KMS-11 (cell line): ENCODE measurements around the gene MLF1.

ENCODE experiments used
- H2AFZ ChIP-seq: fragments of 200-600 bp; sonication (generic); 2 replicates; pipeline ENCODE4 v1.6.1; 2016; ENCODE audit warnings: antibody characterized with exemption, mixed run types, low read depth
- H3K27ac ChIP-seq: fragments of 200-600 bp; sonication (generic); 2 replicates; pipeline ENCODE4 v1.6.1; 2016; ENCODE audit warnings: mild to moderate bottlenecking, mixed run types
- H3K27me3 ChIP-seq: fragments of 200-600 bp; sonication (generic); 2 replicates; pipeline ENCODE4 v1.6.1; 2017; ENCODE audit warnings: mild to moderate bottlenecking, low read depth, mixed run types, moderate library complexity; ENCODE audit not compliant: insufficient read depth
- H3K36me3 ChIP-seq: fragments of 200-600 bp; sonication (generic); 2 replicates; pipeline ENCODE4 v1.6.1; 2017; ENCODE audit warnings: mild to moderate bottlenecking, mixed run types; ENCODE audit not compliant: insufficient read depth
- H3K4me1 ChIP-seq: fragments of 200-600 bp; sonication (generic); 2 replicates; pipeline ENCODE4 v1.6.1; 2016; ENCODE audit warnings: mild to moderate bottlenecking, low read depth, mixed run types; ENCODE audit not compliant: poor library complexity, severe bottlenecking
- H3K4me2 ChIP-seq: fragments of 200-600 bp; sonication (generic); 2 replicates; pipeline ENCODE4 v1.7.0; 2016; ENCODE audit warnings: mild to moderate bottlenecking, mixed run types
- H3K4me3 ChIP-seq: fragments of 200-600 bp; sonication (generic); IDR thresholded peaks from 2 replicates; pipeline ENCODE4 v1.6.1; 2017; ENCODE audit warnings: low read depth, low read length, mixed read lengths; ENCODE audit not compliant: insufficient read depth
- H3K79me2 ChIP-seq: fragments of 200-600 bp; sonication (generic); 2 replicates; pipeline ENCODE4 v1.6.1; 2016; ENCODE audit warnings: low read depth, mixed run types; ENCODE audit not compliant: insufficient read depth
- H3K9ac ChIP-seq: fragments of 200-600 bp; sonication (generic); 2 replicates; pipeline ENCODE4 v1.6.1; 2016; ENCODE audit warnings: mild to moderate bottlenecking, mixed run types
- H4K20me1 ChIP-seq: fragments of 200-600 bp; sonication (generic); 2 replicates; pipeline ENCODE4 v1.6.1; 2016; ENCODE audit warnings: mild to moderate bottlenecking, mixed run types; ENCODE audit not compliant: insufficient read depth
- CTCF ChIP-seq: fragments of 200-600 bp; sonication (generic); conservative IDR thresholded peaks from 2 replicates; pipeline ENCODE4 v1.6.1; 2017; ENCODE audit warnings: low read depth, mild to moderate bottlenecking, antibody characterized with exemption, low read length, moderate library complexity, mixed read lengths

The MLF1 gene, protein sequence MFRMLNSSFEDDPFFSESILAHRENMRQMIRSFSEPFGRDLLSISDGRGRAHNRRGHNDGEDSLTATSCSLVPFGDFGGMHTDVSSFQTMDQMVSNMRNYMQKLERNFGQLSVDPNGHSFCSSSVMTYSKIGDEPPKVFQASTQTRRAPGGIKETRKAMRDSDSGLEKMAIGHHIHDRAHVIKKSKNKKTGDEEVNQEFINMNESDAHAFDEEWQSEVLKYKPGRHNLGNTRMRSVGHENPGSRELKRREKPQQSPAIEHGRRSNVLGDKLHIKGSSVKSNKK

GRCh38 chr3:158570999-158571702 is at the start of gene MLF1:
TSS of gene MLF1 (plus strand) at chr3:158571194. CDS start at chr3:158571301, 107 bp downstream.
- peaks cover 6% of the 10 kb centered on the region for H3K4me1 ChIP-seq
- H3K27me3 ChIP-seq: no peaks in the 10 kb centered on the region
- no peaks in the 10 kb centered on the region for H4K20me1 ChIP-seq
- H3K79me2 ChIP-seq: no peaks in the 10 kb centered on the region
- peak within 1 kb of the TSS; percentile 96 for H3K9ac ChIP-seq
- no peak for TF ChIP-seq CTCF
- H2AFZ ChIP-seq: peak within 1 kb of the TSS; percentile 97
- no peaks in the 10 kb centered on the region for H3K36me3 ChIP-seq
- H3K27ac ChIP-seq: peak within 1 kb of the TSS; percentile 79
- H3K4me3 ChIP-seq: peak within 1 kb of the TSS; percentile 92
- H3K4me2 ChIP-seq: peak within 1 kb of the TSS; percentile 80

GRCh38 chr3:158522221-158523136 is 48.5 kb upstream of the MLF1 start:
- no peak for TF ChIP-seq CTCF
- H3K9ac ChIP-seq: no peak overlapping the region
- no peaks in the 10 kb centered on the region for H3K79me2 ChIP-seq
- H3K4me2 ChIP-seq: no peak overlapping the region
- no peaks in the 10 kb centered on the region for H4K20me1 ChIP-seq
- H3K36me3 ChIP-seq: no peaks in the 10 kb centered on the region
- no peak overlapping the region for H3K27ac ChIP-seq
- H3K27me3 ChIP-seq: no peaks in the 10 kb centered on the region
- no peaks in the 10 kb centered on the region for H3K4me1 ChIP-seq
- no peak overlapping the region for H3K4me3 ChIP-seq
- no peak overlapping the region for H2AFZ ChIP-seq

GRCh38 chr3:158528076-158528674 is 42.8 kb upstream of the MLF1 start:
- Histone ChIP-seq H3K4me3 (no peak overlapping the region), H3K27ac (no peak overlapping the region), H3K36me3 (no peaks in the 10 kb centered on the region), H2AFZ (no peak overlapping the region), H3K79me2 (no peaks in the 10 kb centered on the region), H4K20me1 (no peaks in the 10 kb centered on the region), H3K4me1 (no peaks in the 10 kb centered on the region), H3K9ac (no peak overlapping the region), H3K27me3 (no peaks in the 10 kb centered on the region), H3K4me2 (no peak overlapping the region)
- TF ChIP-seq CTCF: no peak

DNA sequence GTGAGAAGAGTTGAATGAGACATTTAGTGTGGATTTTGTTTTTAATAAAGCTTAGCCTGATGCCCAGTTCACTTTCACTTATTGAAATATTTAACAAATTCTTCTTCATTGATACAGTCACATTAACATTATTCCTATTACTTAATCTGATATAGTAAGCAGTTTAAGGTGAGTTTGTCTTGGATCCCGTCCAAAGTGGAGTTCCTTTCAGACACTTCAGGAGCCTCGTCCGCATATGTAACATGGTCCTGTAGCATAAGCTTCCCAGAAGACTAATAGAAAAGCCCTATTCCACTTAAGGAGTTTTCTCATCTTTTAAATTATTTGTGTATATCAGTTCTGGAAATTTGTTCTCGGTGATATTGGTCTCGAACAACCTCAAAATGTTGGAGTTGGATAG is 39.7 kb upstream of the MLF1 start:
- no peaks in the 10 kb centered on the region for H3K36me3 ChIP-seq
- TF ChIP-seq CTCF: no peak
- no peak overlapping the region for H2AFZ ChIP-seq
- H3K9ac ChIP-seq: no peak overlapping the region
- no peaks in the 10 kb centered on the region for H4K20me1 ChIP-seq
- no peak overlapping the region for H3K27ac ChIP-seq
- H3K4me2 ChIP-seq: no peak overlapping the region
- no peak overlapping the region for H3K4me3 ChIP-seq
- no peaks in the 10 kb centered on the region for H3K4me1 ChIP-seq
- H3K27me3 ChIP-seq: no peaks in the 10 kb centered on the region
- H3K79me2 ChIP-seq: no peaks in the 10 kb centered on the region
